Measurements from ENCODE around the gene LMNTD1.

- TF ChIP-seq CTCF (IDR thresholded peaks at IDR 0.05 in 8 of 11, conservative IDR thresholded peaks at IDR 0.05 in 3 of 11) (no peak), POLR2AphosphoS5 (IDR thresholded peaks at IDR 0.05) (no peak)
Measured at GRCh38 chr12:25435431-25435830, 117.7 kb downstream of the LMNTD1 start.
